ENCODE data around the gene EIF4E3.

- TF ChIP-seq CTCF (IDR thresholded peaks at IDR 0.05) = no peak
- TF ChIP-seq EP300 (IDR thresholded peaks at IDR 0.05) = no peak
These were observed 77.5 kb downstream of the EIF4E3 start for GRCh38 chr3:71647751-71648150.

All from upper lobe of left lung (tissue), 4 donors.